Measurements from ENCODE around the gene KRT76.
"Not testable (repeated sequence)": the region's sequence is repeated elsewhere in the genome, so short reads cannot be mapped to it uniquely, and the experiment has no call there.

The KRT76 gene

GRCh38 chr12:52751795-52752194, 25.4 kb downstream of the KRT76 start:
- TF ChIP-seq MYC (IDR thresholded peaks at IDR 0.05; ENCODE audit: low read depth, low read length) (no peak), POLR2A (IDR thresholded peaks at IDR 0.05; ENCODE audit: extremely low read depth, insufficient read length) (no peak)
- TF ChIP-seq, protein P1, sequence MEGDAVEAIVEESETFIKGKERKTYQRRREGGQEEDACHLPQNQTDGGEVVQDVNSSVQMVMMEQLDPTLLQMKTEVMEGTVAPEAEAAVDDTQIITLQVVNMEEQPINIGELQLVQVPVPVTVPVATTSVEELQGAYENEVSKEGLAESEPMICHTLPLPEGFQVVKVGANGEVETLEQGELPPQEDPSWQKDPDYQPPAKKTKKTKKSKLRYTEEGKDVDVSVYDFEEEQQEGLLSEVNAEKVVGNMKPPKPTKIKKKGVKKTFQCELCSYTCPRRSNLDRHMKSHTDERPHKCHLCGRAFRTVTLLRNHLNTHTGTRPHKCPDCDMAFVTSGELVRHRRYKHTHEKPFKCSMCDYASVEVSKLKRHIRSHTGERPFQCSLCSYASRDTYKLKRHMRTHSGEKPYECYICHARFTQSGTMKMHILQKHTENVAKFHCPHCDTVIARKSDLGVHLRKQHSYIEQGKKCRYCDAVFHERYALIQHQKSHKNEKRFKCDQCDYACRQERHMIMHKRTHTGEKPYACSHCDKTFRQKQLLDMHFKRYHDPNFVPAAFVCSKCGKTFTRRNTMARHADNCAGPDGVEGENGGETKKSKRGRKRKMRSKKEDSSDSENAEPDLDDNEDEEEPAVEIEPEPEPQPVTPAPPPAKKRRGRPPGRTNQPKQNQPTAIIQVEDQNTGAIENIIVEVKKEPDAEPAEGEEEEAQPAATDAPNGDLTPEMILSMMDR (IDR thresholded peaks at IDR 0.05; ENCODE audit: low read depth, low read length): no peak
- TF ChIP-seq, protein P2, sequence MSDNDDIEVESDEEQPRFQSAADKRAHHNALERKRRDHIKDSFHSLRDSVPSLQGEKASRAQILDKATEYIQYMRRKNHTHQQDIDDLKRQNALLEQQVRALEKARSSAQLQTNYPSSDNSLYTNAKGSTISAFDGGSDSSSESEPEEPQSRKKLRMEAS (IDR thresholded peaks at IDR 0.05; ENCODE audit: low read depth, low read length): no peak
- H3K4me3 ChIP-seq (ENCODE audit: low read depth, low read length): no peak overlapping the region
- no peak for DNase-seq (ENCODE audit: low read depth)

GRCh38 chr12:52750532-52750931, 26.6 kb downstream of the KRT76 start:
- DNase-seq (ENCODE audit: low read depth): not testable (repeated sequence)

GRCh38 chr12:52749827-52750226, 27.3 kb downstream of the KRT76 start:
- TF ChIP-seq, protein P1 (IDR thresholded peaks at IDR 0.05; ENCODE audit: low read depth, low read length): no peak
- TF ChIP-seq POLR2A (IDR thresholded peaks at IDR 0.05; ENCODE audit: extremely low read depth, insufficient read length) (no peak), MYC (IDR thresholded peaks at IDR 0.05; ENCODE audit: low read depth, low read length) (no peak)
- TF ChIP-seq, protein P2 (IDR thresholded peaks at IDR 0.05; ENCODE audit: low read depth, low read length): no peak
- DNase-seq (ENCODE audit: low read depth): no peak
- no peak overlapping the region for H3K4me3 ChIP-seq (ENCODE audit: low read depth, low read length)

More at GRCh38 chr12:52750532-52750931, 26.6 kb downstream of the KRT76 start:
- H3K4me3 ChIP-seq (ENCODE audit: low read depth, low read length): not testable (repeated sequence)

- no peak for TF ChIP-seq MYC (IDR thresholded peaks at IDR 0.05; ENCODE audit: low read depth, low read length)
- TF ChIP-seq, protein P2 (IDR thresholded peaks at IDR 0.05; ENCODE audit: low read depth, low read length): no peak
- TF ChIP-seq POLR2A (IDR thresholded peaks at IDR 0.05; ENCODE audit: extremely low read depth, insufficient read length): no peak
- TF ChIP-seq, protein P1 (IDR thresholded peaks at IDR 0.05; ENCODE audit: low read depth, low read length): no peak
- no peak overlapping the region for H3K4me3 ChIP-seq (ENCODE audit: low read depth, low read length)
- DNase-seq (ENCODE audit: low read depth): no peak
These were observed 28.6 kb downstream of the KRT76 start for GRCh38 chr12:52748578-52748977.

GRCh38 chr12:52745554-52745953, 31.6 kb downstream of the KRT76 start:
- no peak overlapping the region for H3K4me3 ChIP-seq (ENCODE audit: low read depth, low read length)
- no peak for TF ChIP-seq POLR2A (IDR thresholded peaks at IDR 0.05; ENCODE audit: extremely low read depth, insufficient read length)
- TF ChIP-seq MYC (IDR thresholded peaks at IDR 0.05; ENCODE audit: low read depth, low read length): no peak
- TF ChIP-seq, protein P2 (IDR thresholded peaks at IDR 0.05; ENCODE audit: low read depth, low read length): no peak
- TF ChIP-seq, protein P1 (IDR thresholded peaks at IDR 0.05; ENCODE audit: low read depth, low read length): no peak
- no peak for DNase-seq (ENCODE audit: low read depth)

GRCh38 chr12:52744493-52745156, 32.5 kb downstream of the KRT76 start:
- H3K4me3 ChIP-seq (ENCODE audit: low read depth, low read length): no peak overlapping the region
- DNase-seq (ENCODE audit: low read depth): no peak
- TF ChIP-seq, protein P1 (IDR thresholded peaks at IDR 0.05; ENCODE audit: low read depth, low read length): no peak
- TF ChIP-seq, protein P2 (IDR thresholded peaks at IDR 0.05; ENCODE audit: low read depth, low read length): no peak
- no peak for TF ChIP-seq MYC (IDR thresholded peaks at IDR 0.05; ENCODE audit: low read depth, low read length)
- TF ChIP-seq POLR2A (IDR thresholded peaks at IDR 0.05; ENCODE audit: extremely low read depth, insufficient read length): no peak

Data from NB4 (cell line).